GM23338 (cell line): ENCODE data around the gene ITGA8. TPM values are rescaled to one million over a fixed set of nuclear protein-coding genes. Genes with fewer than 3 reads are reported as not detected.

Experiments used
- ATAC-seq: fragments of 200-7000 bp; cut with Tn5 transposase; 3 replicates; pipeline ENCODE4 v1.9.1; 2020
- DNase-seq: peaks from one replicate; pipeline ENCODE4 v3.0.0-alpha.2; 2015; ENCODE audit warnings: low spot score
- H2AFZ ChIP-seq: fragments of 200-600 bp; sonication (generic); 2 replicates; pipeline ENCODE4 v1.8.0; 2016; ENCODE audit warnings: antibody characterized with exemption, mild to moderate bottlenecking, moderate library complexity
- H3F3A ChIP-seq: fragments of 200-600 bp; sonication (generic); replicated peaks from 2 replicates; pipeline ENCODE4 v1.8.0; 2017; ENCODE audit warnings: antibody characterized with exemption, mixed run types, low read depth
- H3K27ac ChIP-seq: fragments of 200-600 bp; sonication (generic); 2 replicates; pipeline ENCODE4 v1.6.1; 2016; ENCODE audit warnings: low read depth
- H3K27me3 ChIP-seq: fragments of 200-600 bp; sonication (generic); 2 replicates; pipeline ENCODE4 v1.8.0; 2016; ENCODE audit warnings: mild to moderate bottlenecking, mixed run types, moderate library complexity; ENCODE audit not compliant: insufficient read depth
- H3K36me3 ChIP-seq: fragments of 200-600 bp; sonication (generic); 2 replicates; pipeline ENCODE4 v1.8.0; 2016; ENCODE audit warnings: mild to moderate bottlenecking; ENCODE audit not compliant: insufficient read depth
- H3K4me1 ChIP-seq: fragments of 200-600 bp; sonication (generic); 2 replicates; pipeline ENCODE4 v1.8.0; 2016; ENCODE audit warnings: mild to moderate bottlenecking, moderate library complexity; ENCODE audit not compliant: insufficient read depth
- H3K4me2 ChIP-seq: fragments of 200-600 bp; sonication (generic); 2 replicates; pipeline ENCODE4 v1.7.1; 2017; ENCODE audit warnings: mixed run types
- H3K4me3 ChIP-seq: fragments of 200-600 bp; sonication (generic); 2 replicates; pipeline ENCODE4 v1.6.1; 2016; ENCODE audit warnings: mixed run types
- H3K79me2 ChIP-seq: fragments of 200-600 bp; sonication (generic); replicated peaks from 2 replicates; pipeline ENCODE4 v1.8.0; 2017; ENCODE audit warnings: mild to moderate bottlenecking; ENCODE audit not compliant: insufficient read depth
- H3K9me2 ChIP-seq: fragments of 200-600 bp; sonication (generic); 2 replicates; pipeline ENCODE4 v1.8.0; 2017; ENCODE audit not compliant: insufficient read depth
- H4K20me1 ChIP-seq: fragments of 200-600 bp; sonication (generic); replicated peaks from 2 replicates; pipeline ENCODE4 v1.8.0; 2017; ENCODE audit warnings: mild to moderate bottlenecking; ENCODE audit not compliant: insufficient read depth
- H3K27ac Mint-ChIP-seq: 2 replicates; pipeline ENCODE4 v1.8.0; 2020; ENCODE audit warnings: inconsistent platforms, mild to moderate bottlenecking, moderate library complexity, mixed read lengths
- H3K27me3 Mint-ChIP-seq: 3 replicates; pipeline ENCODE4 v1.8.0; 2022; ENCODE audit warnings: low read depth, mild to moderate bottlenecking, moderate library complexity, mixed read lengths, inconsistent platforms; ENCODE audit not compliant: insufficient read depth, poor library complexity
- H3K36me3 Mint-ChIP-seq: 3 replicates; pipeline ENCODE4 v1.8.0; 2021; ENCODE audit warnings: low read depth, mild to moderate bottlenecking, inconsistent platforms, moderate library complexity, mixed read lengths
- H3K4me1 Mint-ChIP-seq: 3 replicates; pipeline ENCODE4 v1.8.0; 2020; ENCODE audit warnings: mild to moderate bottlenecking, inconsistent platforms, mixed read lengths
- H3K4me3 Mint-ChIP-seq: 3 replicates; pipeline ENCODE4 v1.8.0; 2021; ENCODE audit warnings: moderate library complexity, mild to moderate bottlenecking, inconsistent platforms, mixed read lengths
- H3K9me3 Mint-ChIP-seq: 3 replicates; pipeline ENCODE4 v1.8.0; 2020; ENCODE audit warnings: moderate library complexity, mild to moderate bottlenecking, inconsistent platforms, mixed read lengths
- CREB1 ChIP-seq: fragments of 250-450 bp; sonication (Bioruptor Pico); IDR thresholded peaks from 2 replicates; pipeline ENCODE4 v1.5.0; 2020; ENCODE audit warnings: low read depth, mild to moderate bottlenecking, moderate library complexity
- CTCF ChIP-seq, 2 experiments: fragments of 200-600 bp in 1 of 2; sonication (generic) in 1 of 2; conservative IDR thresholded peaks; 2 replicates each; pipeline versions ENCODE4 v1.5.1 to v1.6.1; 2016 to 2017; ENCODE audit warnings: antibody characterized with exemption in 2 of 2, low read depth in 2 of 2, mild to moderate bottlenecking in 2 of 2, moderate library complexity in 1 of 2
- NANOG ChIP-seq: IDR thresholded peaks from 2 replicates; pipeline ENCODE4 v1.6.1; 2016; ENCODE audit warnings: antibody characterized with exemption, borderline replicate concordance
- POLR2AphosphoS5 ChIP-seq: IDR thresholded peaks from 2 replicates; pipeline ENCODE4 v1.6.1; 2016; ENCODE audit warnings: antibody characterized with exemption, low read depth
- STAT1 ChIP-seq: IDR thresholded peaks from one replicate; pipeline ENCODE4 v1.6.1; 2016; ENCODE audit warnings: antibody characterized with exemption; ENCODE audit not compliant: unreplicated experiment
- ZNF114 ChIP-seq: fragments of 250-450 bp; sonication (Bioruptor Pico); IDR thresholded peaks from 2 replicates; pipeline ENCODE4 v1.5.0; 2020; ENCODE audit warnings: mild to moderate bottlenecking, moderate library complexity
- ZNF331 ChIP-seq: fragments of 250-450 bp; sonication (Bioruptor Pico); IDR thresholded peaks from 2 replicates; pipeline ENCODE4 v1.5.0; 2020; ENCODE audit warnings: low read depth, mild to moderate bottlenecking, moderate library complexity
- ZNF462 ChIP-seq: fragments of 250-450 bp; sonication (Bioruptor Pico); IDR thresholded peaks from 2 replicates; pipeline ENCODE4 v1.5.0; 2020; ENCODE audit warnings: mild to moderate bottlenecking, moderate library complexity
- polyA plus RNA-seq: library from polyadenylated mRNA; unstranded; fragments of >200 nt; fragmentation: Nextera tagmentation; extraction: Ambion mirVana; gene quantifications from 2 replicates; pipeline ENCODE4 v1.2.1, GENCODE V29; 2016
- total RNA-seq: library from RNA; depleted of rRNA; stranded (reverse); fragments of >200 nt; shearing (Covaris generic); gene quantifications from 2 replicates; pipeline ENCODE4 v1.2.3, GENCODE V29; 2014
- TF ChIP-seq, protein P1 (sequence below): IDR thresholded peaks from 2 replicates; pipeline ENCODE4 v1.6.1; 2016; ENCODE audit warnings: antibody characterized with exemption
- TF ChIP-seq, protein P2 (sequence below): IDR thresholded peaks from one replicate; pipeline ENCODE4 v1.6.1; 2018; ENCODE audit warnings: antibody characterized with exemption; ENCODE audit not compliant: unreplicated experiment

The ITGA8 gene
- total and polyA plus RNA-seq, 2 experiments from 2014 or later: not detected

GRCh38 chr10:15591937-15592336, 127.8 kb downstream of the ITGA8 start:
- Histone ChIP-seq H3K9me2 (no peaks in the 10 kb centered on the region), H3K27ac (no peak overlapping the region), H3K27me3 (no peaks in the 10 kb centered on the region), H3K36me3 (no peaks in the 10 kb centered on the region), H3K4me2 (no peak overlapping the region), H3K79me2 (no peaks in the 10 kb centered on the region), H2AFZ (no peak overlapping the region), H4K20me1 (no peaks in the 10 kb centered on the region), H3F3A (no peaks in the 10 kb centered on the region), H3K4me1 (no peaks in the 10 kb centered on the region; the same call in 1 of the 2 replicates), H3K4me3 (no peak overlapping the region)
- TF ChIP-seq STAT1: no peak
- TF ChIP-seq ZNF114 (CRISPR knock-in tag): no peak
- no peak for TF ChIP-seq NANOG
- TF ChIP-seq CREB1: no peak
- no peak for TF ChIP-seq CTCF (conservative IDR thresholded peaks at IDR 0.05; ENCODE audit: low read depth in 2 of 2)
- TF ChIP-seq, protein P1, sequence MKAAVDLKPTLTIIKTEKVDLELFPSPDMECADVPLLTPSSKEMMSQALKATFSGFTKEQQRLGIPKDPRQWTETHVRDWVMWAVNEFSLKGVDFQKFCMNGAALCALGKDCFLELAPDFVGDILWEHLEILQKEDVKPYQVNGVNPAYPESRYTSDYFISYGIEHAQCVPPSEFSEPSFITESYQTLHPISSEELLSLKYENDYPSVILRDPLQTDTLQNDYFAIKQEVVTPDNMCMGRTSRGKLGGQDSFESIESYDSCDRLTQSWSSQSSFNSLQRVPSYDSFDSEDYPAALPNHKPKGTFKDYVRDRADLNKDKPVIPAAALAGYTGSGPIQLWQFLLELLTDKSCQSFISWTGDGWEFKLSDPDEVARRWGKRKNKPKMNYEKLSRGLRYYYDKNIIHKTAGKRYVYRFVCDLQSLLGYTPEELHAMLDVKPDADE: no peak
- TF ChIP-seq POLR2AphosphoS5: no peak
- no peak for TF ChIP-seq ZNF331 (CRISPR knock-in tag)
- no peak for ATAC-seq
- peaks cover 1% of the 10 kb centered on the region for H3K27me3 Mint-ChIP-seq
- H3K27ac Mint-ChIP-seq: no peak overlapping the region
- H3K36me3 Mint-ChIP-seq: no peaks in the 10 kb centered on the region; the same call in 2 of the 3 replicates
- H3K4me3 Mint-ChIP-seq: no peak overlapping the region
- no peak for DNase-seq
- peaks cover 3% of the 10 kb centered on the region; the same call in 1 of the 3 replicates for H3K9me3 Mint-ChIP-seq
- H3K4me1 Mint-ChIP-seq: peaks cover under 1% of the 10 kb centered on the region; the same call in 1 of the 3 replicates

DNA sequence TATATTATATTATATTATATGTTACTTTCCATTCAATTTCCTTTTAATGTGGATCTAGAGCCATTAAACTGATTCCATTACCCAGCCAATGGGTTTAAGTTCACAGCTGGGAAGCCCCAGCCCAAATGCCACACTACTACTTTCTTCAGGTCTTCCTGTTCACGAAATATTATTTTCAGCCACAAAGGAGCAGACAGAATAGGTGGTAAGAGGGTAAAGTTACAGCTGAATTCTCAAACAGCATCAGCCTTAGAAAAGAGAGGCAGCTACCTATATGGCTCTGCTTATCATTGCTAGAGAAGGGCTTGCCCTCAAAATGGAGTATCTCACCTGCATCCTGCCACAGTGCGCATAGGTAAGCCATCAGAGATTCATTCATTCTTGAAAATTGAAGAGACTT, 128.3 kb downstream of the ITGA8 start:
- H3K4me2 ChIP-seq: no peak overlapping the region

More for the DNA sequence above, 128.3 kb downstream of the ITGA8 start:
- Histone ChIP-seq H3F3A (no peaks in the 10 kb centered on the region), H3K4me1 (no peaks in the 10 kb centered on the region), H3K79me2 (no peaks in the 10 kb centered on the region), H3K36me3 (no peaks in the 10 kb centered on the region), H4K20me1 (no peaks in the 10 kb centered on the region), H3K27ac (no peak overlapping the region), H3K4me3 (no peak overlapping the region), H3K9me2 (no peaks in the 10 kb centered on the region), H2AFZ (no peak overlapping the region), H3K27me3 (no peaks in the 10 kb centered on the region)
- Mint-ChIP-seq H3K4me3 (no peak overlapping the region), H3K9me3 (peaks cover 3% of the 10 kb centered on the region; the same call in 1 of the 3 replicates), H3K36me3 (no peaks in the 10 kb centered on the region; the same call in 2 of the 3 replicates), H3K27me3 (no peaks in the 10 kb centered on the region), H3K4me1 (no peaks in the 10 kb centered on the region), H3K27ac (no peak overlapping the region)
- DNase-seq (no peak), ATAC-seq (no peak)
- TF ChIP-seq ZNF462 (CRISPR knock-in tag) (no peak), NANOG (no peak)
- TF ChIP-seq, protein P2, sequence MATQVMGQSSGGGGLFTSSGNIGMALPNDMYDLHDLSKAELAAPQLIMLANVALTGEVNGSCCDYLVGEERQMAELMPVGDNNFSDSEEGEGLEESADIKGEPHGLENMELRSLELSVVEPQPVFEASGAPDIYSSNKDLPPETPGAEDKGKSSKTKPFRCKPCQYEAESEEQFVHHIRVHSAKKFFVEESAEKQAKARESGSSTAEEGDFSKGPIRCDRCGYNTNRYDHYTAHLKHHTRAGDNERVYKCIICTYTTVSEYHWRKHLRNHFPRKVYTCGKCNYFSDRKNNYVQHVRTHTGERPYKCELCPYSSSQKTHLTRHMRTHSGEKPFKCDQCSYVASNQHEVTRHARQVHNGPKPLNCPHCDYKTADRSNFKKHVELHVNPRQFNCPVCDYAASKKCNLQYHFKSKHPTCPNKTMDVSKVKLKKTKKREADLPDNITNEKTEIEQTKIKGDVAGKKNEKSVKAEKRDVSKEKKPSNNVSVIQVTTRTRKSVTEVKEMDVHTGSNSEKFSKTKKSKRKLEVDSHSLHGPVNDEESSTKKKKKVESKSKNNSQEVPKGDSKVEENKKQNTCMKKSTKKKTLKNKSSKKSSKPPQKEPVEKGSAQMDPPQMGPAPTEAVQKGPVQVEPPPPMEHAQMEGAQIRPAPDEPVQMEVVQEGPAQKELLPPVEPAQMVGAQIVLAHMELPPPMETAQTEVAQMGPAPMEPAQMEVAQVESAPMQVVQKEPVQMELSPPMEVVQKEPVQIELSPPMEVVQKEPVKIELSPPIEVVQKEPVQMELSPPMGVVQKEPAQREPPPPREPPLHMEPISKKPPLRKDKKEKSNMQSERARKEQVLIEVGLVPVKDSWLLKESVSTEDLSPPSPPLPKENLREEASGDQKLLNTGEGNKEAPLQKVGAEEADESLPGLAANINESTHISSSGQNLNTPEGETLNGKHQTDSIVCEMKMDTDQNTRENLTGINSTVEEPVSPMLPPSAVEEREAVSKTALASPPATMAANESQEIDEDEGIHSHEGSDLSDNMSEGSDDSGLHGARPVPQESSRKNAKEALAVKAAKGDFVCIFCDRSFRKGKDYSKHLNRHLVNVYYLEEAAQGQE: no peak
